ENCODE results near the gene SAMD4B. TPM values are rescaled to one million over a fixed set of nuclear protein-coding genes. Genes with fewer than 3 reads are reported as not detected.

Gene SAMD4B
- total and polyA plus RNA-seq, 2 experiments from 2014 or later: 104 to 172 TPM

DNA sequence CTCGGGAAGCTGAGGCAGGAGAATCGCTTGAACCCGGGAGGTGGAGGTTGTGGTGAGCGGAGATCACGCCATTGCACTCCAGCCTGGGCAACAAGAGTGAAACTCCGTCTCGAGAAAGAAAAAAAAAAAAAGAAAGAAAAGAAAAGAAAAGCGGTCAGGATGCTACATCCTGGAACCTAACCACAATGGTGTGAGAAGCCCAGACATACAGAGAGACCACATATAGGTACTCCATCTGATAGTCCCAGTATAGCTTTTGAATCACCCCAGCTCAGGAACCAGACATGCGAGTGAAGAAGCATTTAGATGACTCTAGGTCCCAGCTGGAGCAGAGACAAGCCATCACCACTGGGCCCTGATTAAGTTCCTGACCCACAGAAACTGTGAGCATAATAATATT lies 42.8 kb upstream of the SAMD4B start:
- no peak overlapping the region for H2AFZ ChIP-seq
- Mint-ChIP-seq H3K4me3 (no peak overlapping the region), H3K4me1 (peaks cover 9% of the 10 kb centered on the region), H3K36me3 (ENCODE audit: low read depth) (no peaks in the 10 kb centered on the region), H3K27me3 (ENCODE audit: insufficient read depth, low read depth, poor library complexity) (peaks cover 7% of the 10 kb centered on the region), H3K27ac (no peak overlapping the region), H3K9me3 (no peaks in the 10 kb centered on the region)
- no peak overlapping the region for H3K27ac ChIP-seq (ENCODE audit: low read depth)
- no peaks in the 10 kb centered on the region for H3K79me2 ChIP-seq (replicated peaks; ENCODE audit: insufficient read depth)
- H3K4me3 ChIP-seq: no peak overlapping the region
- H3F3A ChIP-seq (replicated peaks; ENCODE audit: low read depth): no peaks in the 10 kb centered on the region
- no peaks in the 10 kb centered on the region for H3K36me3 ChIP-seq (ENCODE audit: insufficient read depth)
- TF ChIP-seq NANOG (IDR thresholded peaks at IDR 0.05; ENCODE audit: borderline replicate concordance) (no peak), STAT1 (IDR thresholded peaks at IDR 0.05; ENCODE audit: unreplicated experiment) (no peak), CTCF (conservative IDR thresholded peaks at IDR 0.05; ENCODE audit: low read depth in 2 of 2) (no peak), JUNB (IDR thresholded peaks at IDR 0.05; ENCODE audit: unreplicated experiment) (no peak), CREB1 (CRISPR knock-in tag; IDR thresholded peaks at IDR 0.05; ENCODE audit: low read depth) (no peak), ZNF114 (CRISPR knock-in tag; IDR thresholded peaks at IDR 0.05) (no peak), EZH2phosphoT487 (IDR thresholded peaks at IDR 0.05; ENCODE audit: unreplicated experiment) (no peak), POLR2AphosphoS5 (IDR thresholded peaks at IDR 0.05; ENCODE audit: low read depth) (no peak), ZNF462 (CRISPR knock-in tag; IDR thresholded peaks at IDR 0.05) (no peak), EZH2 (IDR thresholded peaks at IDR 0.05; ENCODE audit: low read depth, unreplicated experiment) (no peak), ZNF331 (CRISPR knock-in tag; IDR thresholded peaks at IDR 0.05; ENCODE audit: low read depth) (no peak)
- TF ChIP-seq, protein P1, sequence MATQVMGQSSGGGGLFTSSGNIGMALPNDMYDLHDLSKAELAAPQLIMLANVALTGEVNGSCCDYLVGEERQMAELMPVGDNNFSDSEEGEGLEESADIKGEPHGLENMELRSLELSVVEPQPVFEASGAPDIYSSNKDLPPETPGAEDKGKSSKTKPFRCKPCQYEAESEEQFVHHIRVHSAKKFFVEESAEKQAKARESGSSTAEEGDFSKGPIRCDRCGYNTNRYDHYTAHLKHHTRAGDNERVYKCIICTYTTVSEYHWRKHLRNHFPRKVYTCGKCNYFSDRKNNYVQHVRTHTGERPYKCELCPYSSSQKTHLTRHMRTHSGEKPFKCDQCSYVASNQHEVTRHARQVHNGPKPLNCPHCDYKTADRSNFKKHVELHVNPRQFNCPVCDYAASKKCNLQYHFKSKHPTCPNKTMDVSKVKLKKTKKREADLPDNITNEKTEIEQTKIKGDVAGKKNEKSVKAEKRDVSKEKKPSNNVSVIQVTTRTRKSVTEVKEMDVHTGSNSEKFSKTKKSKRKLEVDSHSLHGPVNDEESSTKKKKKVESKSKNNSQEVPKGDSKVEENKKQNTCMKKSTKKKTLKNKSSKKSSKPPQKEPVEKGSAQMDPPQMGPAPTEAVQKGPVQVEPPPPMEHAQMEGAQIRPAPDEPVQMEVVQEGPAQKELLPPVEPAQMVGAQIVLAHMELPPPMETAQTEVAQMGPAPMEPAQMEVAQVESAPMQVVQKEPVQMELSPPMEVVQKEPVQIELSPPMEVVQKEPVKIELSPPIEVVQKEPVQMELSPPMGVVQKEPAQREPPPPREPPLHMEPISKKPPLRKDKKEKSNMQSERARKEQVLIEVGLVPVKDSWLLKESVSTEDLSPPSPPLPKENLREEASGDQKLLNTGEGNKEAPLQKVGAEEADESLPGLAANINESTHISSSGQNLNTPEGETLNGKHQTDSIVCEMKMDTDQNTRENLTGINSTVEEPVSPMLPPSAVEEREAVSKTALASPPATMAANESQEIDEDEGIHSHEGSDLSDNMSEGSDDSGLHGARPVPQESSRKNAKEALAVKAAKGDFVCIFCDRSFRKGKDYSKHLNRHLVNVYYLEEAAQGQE (IDR thresholded peaks at IDR 0.05; ENCODE audit: unreplicated experiment): no peak
- TF ChIP-seq, protein P2, sequence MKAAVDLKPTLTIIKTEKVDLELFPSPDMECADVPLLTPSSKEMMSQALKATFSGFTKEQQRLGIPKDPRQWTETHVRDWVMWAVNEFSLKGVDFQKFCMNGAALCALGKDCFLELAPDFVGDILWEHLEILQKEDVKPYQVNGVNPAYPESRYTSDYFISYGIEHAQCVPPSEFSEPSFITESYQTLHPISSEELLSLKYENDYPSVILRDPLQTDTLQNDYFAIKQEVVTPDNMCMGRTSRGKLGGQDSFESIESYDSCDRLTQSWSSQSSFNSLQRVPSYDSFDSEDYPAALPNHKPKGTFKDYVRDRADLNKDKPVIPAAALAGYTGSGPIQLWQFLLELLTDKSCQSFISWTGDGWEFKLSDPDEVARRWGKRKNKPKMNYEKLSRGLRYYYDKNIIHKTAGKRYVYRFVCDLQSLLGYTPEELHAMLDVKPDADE (IDR thresholded peaks at IDR 0.05): no peak
- no peaks in the 10 kb centered on the region; the same call in 1 of the 2 replicates for H3K4me1 ChIP-seq (ENCODE audit: insufficient read depth)
- no peak overlapping the region for H3K4me2 ChIP-seq
- H4K20me1 ChIP-seq (replicated peaks; ENCODE audit: insufficient read depth): no peaks in the 10 kb centered on the region
- peaks cover 3% of the 10 kb centered on the region; the same call in 1 of the 2 replicates for H3K27me3 ChIP-seq (ENCODE audit: insufficient read depth)
- ATAC-seq: no peak
- DNase-seq (ENCODE audit: low spot score): no peak
- H3K9me2 ChIP-seq (ENCODE audit: insufficient read depth): no peaks in the 10 kb centered on the region

Measured in GM23338 (cell line).